K562 (cell line): Measurements from ENCODE around the gene ADD2. TPM values are rescaled to one million over a fixed set of nuclear protein-coding genes. Genes with fewer than 3 reads are reported as not detected.

Experiments
- ATAC-seq: fragments of 200-7000 bp; cut with Tn5 transposase; 3 replicates; pipeline ENCODE4 v1.9.1; 2020; ENCODE audit warnings: moderate library complexity
- BruUV-seq: library from RNA; stranded (reverse); fragments of 400-500 nt; replicated peaks from 2 replicates; lab custom pipeline; 2021; lab: Mats Ljungman, UMichigan
- CTCF ChIA-PET: fragments of 300-600 bp; formaldehyde crosslinking; extraction: SDS; loops from one replicate; lab custom pipeline; 2021; ENCODE audit warnings: low intra/inter-chr PET ratio; lab: Yijun Ruan, JAX
- POLR2A ChIA-PET: fragments of 300-600, 350-650 bp; sonication (Branson Sonifier 250); formaldehyde crosslinking; extraction: SDS; loops from one replicate; lab custom pipeline; 2021; ENCODE audit warnings: antibody characterized with exemption, inconsistent platforms; lab: Yijun Ruan, JAX
- DNase-seq, 4 experiments: peaks; one replicate each; pipeline versions ENCODE4 v3.0.0 to v3.0.0-alpha.2; 2011 to 2018; ENCODE audit warnings: low spot score in 3 of 4, mixed read lengths in 3 of 4; ENCODE audit errors: extremely low read depth in 1 of 4
- FAIRE-seq: peaks from 2 replicates; lab custom pipeline; 2011; peaks lifted over from hg19 to GRCh38; lab: Jason Lieb, UNC
- H2AFZ ChIP-seq: 2 replicates; pipeline ENCODE4 v1.6.0; 2011; ENCODE audit warnings: low read depth, low read length, control low read depth, inconsistent platforms
- H3K27ac ChIP-seq: fragments of 200-600 bp; 3 replicates; pipeline ENCODE4 v1.8.0; 2011; ENCODE audit warnings: low read depth, mild to moderate bottlenecking, control low read depth, inconsistent platforms, low read length, moderate library complexity, mixed read lengths; ENCODE audit errors: extremely low read depth
- H3K27me3 ChIP-seq, 2 experiments: fragments of 300-600 bp in 1 of 2; 2 replicates in 1 of 2; 3 replicates in 1 of 2; pipeline versions ENCODE4 v1.6.0 to v1.8.0; 2011; ENCODE audit warnings: inconsistent platforms in 2 of 2, low read length in 2 of 2, mild to moderate bottlenecking in 1 of 2, mixed read lengths in 1 of 2, moderate library complexity in 1 of 2; ENCODE audit not compliant: control insufficient read depth in 2 of 2, insufficient read depth in 2 of 2
- H3K36me3 ChIP-seq: fragments of 300-600 bp; 3 replicates; pipeline ENCODE4 v1.8.0; 2011; ENCODE audit warnings: mild to moderate bottlenecking, low read length, inconsistent platforms; ENCODE audit not compliant: control insufficient read depth, insufficient read depth
- H3K4me1 ChIP-seq, 2 experiments: fragments of 200-600 bp in 1 of 2; replicated peaks in 1 of 2; 2 replicates in 1 of 2; 3 replicates in 1 of 2; pipeline versions ENCODE4 v1.5.1 to v1.8.0; 2011; ENCODE audit warnings: inconsistent platforms in 2 of 2, low read length in 2 of 2, mild to moderate bottlenecking in 1 of 2, mixed read lengths in 1 of 2, moderate library complexity in 1 of 2; ENCODE audit not compliant: control insufficient read depth in 2 of 2, insufficient read depth in 2 of 2
- H3K4me2 ChIP-seq: 2 replicates; pipeline ENCODE4 v1.6.1; 2011; ENCODE audit warnings: low read length, control low read depth, inconsistent platforms, mixed read lengths; ENCODE audit not compliant: insufficient read depth
- H3K4me3 ChIP-seq: fragments of 200-600 bp; sonication (generic), shearing (Covaris generic); 2 replicates; pipeline ENCODE4 v1.5.1; 2016; ENCODE audit warnings: control low read depth, inconsistent platforms
- H3K79me2 ChIP-seq: fragments of 200-600 bp; 3 replicates; pipeline ENCODE4 v1.8.0; 2011; ENCODE audit warnings: low read length, inconsistent platforms; ENCODE audit not compliant: control insufficient read depth, insufficient read depth
- H3K9ac ChIP-seq, 2 experiments: 2 replicates each; pipeline versions ENCODE4 v1.6.0 to v1.6.1; 2011; ENCODE audit warnings: low read depth in 2 of 2, low read length in 2 of 2, control low read depth in 1 of 2, inconsistent platforms in 1 of 2, mild to moderate bottlenecking in 1 of 2, mixed read lengths in 1 of 2; ENCODE audit not compliant: insufficient read depth in 1 of 2
- H3K9me1 ChIP-seq: one replicate; pipeline ENCODE4 v1.6.0; 2011; ENCODE audit warnings: inconsistent platforms, mild to moderate bottlenecking, low read length, moderate library complexity; ENCODE audit not compliant: control insufficient read depth, insufficient read depth
- H3K9me3 ChIP-seq: replicated peaks from 2 replicates; pipeline ENCODE4 v1.5.1; 2011; ENCODE audit warnings: low read depth, low read length, inconsistent platforms; ENCODE audit not compliant: control insufficient read depth, insufficient read depth
- H4K20me1 ChIP-seq: replicated peaks from 2 replicates; pipeline ENCODE4 v1.6.1; 2011; ENCODE audit warnings: low read length, inconsistent platforms, mixed read lengths; ENCODE audit not compliant: control insufficient read depth, insufficient read depth
- CHD4 ChIP-seq: fragments of 200-600 bp; sonication (generic); IDR thresholded peaks from 3 replicates; pipeline ENCODE4 v1.6.1; 2012; ENCODE audit warnings: low read depth, mild to moderate bottlenecking, mixed read lengths, low read length, inconsistent platforms; ENCODE audit not compliant: insufficient read depth, insufficient replicate concordance, poor library complexity, severe bottlenecking
- EGR1 ChIP-seq: fragments of 450-650 bp; conservative IDR thresholded peaks from 2 replicates; pipeline ENCODE4 v1.6.1; 2017; ENCODE audit warnings: mild to moderate bottlenecking
- FOXJ2 ChIP-seq: fragments of 200-800 bp; sonication (Bioruptor generic); IDR thresholded peaks from 2 replicates; pipeline ENCODE4 v1.6.1; 2016; ENCODE audit warnings: missing genetic modification characterization, missing compliant biosample characterization
- HDAC2 ChIP-seq: fragments of 450-650 bp; IDR thresholded peaks from 2 replicates; pipeline ENCODE4 v1.6.1; 2016; ENCODE audit warnings: mild to moderate bottlenecking
- NRF1 ChIP-seq, 2 experiments: fragments of 450-650 bp; IDR thresholded peaks in 1 of 2; conservative IDR thresholded peaks in 1 of 2; 2 replicates each; pipeline ENCODE4 v1.6.1; 2014; ENCODE audit warnings: mild to moderate bottlenecking in 2 of 2
- RFX1 ChIP-seq: fragments of 450-650 bp; IDR thresholded peaks from 2 replicates; pipeline ENCODE4 v1.6.1; 2016; ENCODE audit warnings: mild to moderate bottlenecking, moderate library complexity
- ZNF184 ChIP-seq: sonication (generic); formaldehyde crosslinking; IDR thresholded peaks from 2 replicates; pipeline ENCODE4 v1.5.0; 2020; ENCODE audit warnings: missing genetic modification reagents
- WGBS: fragments of 100-300 bp; shearing (Covaris generic); methylation state at CpG from one replicate; pipeline ENCODE4 v1.1.6; 2016; ENCODE audit warnings: low coverage, mixed read lengths; ENCODE audit not compliant: insufficient coverage; ENCODE audit errors: missing lambda C conversion rate; 5-methylcytosine and 5-hydroxymethylcytosine counted together
- in situ Hi-C: fragments of 300-500 bp; cut with MboI; formaldehyde crosslinking; loops from 4 replicates; pipeline ENCODE4 v1.15.0; 2018; ENCODE audit warnings: inconsistent platforms, mixed read lengths
- intact Hi-C: fragments of 100-400 bp; cut with micrococcal nuclease; formaldehyde crosslinking; loops from 2 replicates; pipeline ENCODE4 v1.14.2; 2022
- polyA plus RNA-seq, 8 experiments: library from polyadenylated mRNA; depleted of rRNA in 4 of 8; stranded (reverse) in 5 of 8; unstranded in 3 of 8; fragments of >200 nt; fragmentation: Nextera tagmentation in 2 of 8; fragmentation: Illumina TruSeq in 1 of 8; extraction: Ambion mirVana in 2 of 8; extraction: Trizol in 1 of 8; gene quantifications; 2 replicates each; pipeline versions ENCODE4 v1.2.1 to v1.2.3, GENCODE V29; 2011 to 2014; ENCODE audit warnings: inconsistent platforms in 1 of 8, missing spikeins in 1 of 8
- total RNA-seq, 7 experiments: library from RNA; depleted of rRNA in 6 of 7; stranded (reverse); fragments of >200 nt in 6 of 7; fragmentation: Illumina TruSeq in 2 of 7; extraction: Trizol in 2 of 7; gene quantifications; 2 replicates each; pipeline versions ENCODE4 v1.2.1 to v1.2.3, GENCODE V29; 2011 to 2021; ENCODE audit warnings: low replicate concordance in 1 of 7
- TF ChIP-seq, protein P1 (sequence below): fragments of 200-800 bp; sonication (Bioruptor generic); IDR thresholded peaks from 2 replicates; pipeline ENCODE4 v1.6.1; 2017; ENCODE audit warnings: missing genetic modification characterization, missing compliant biosample characterization

ADD2 gene
- total and polyA plus RNA-seq, 9 of the 15 experiments (the other 6 are each of a cell fraction or from before 2014, with no cell fraction given): 3.5 to 63.0 (median 36.2) TPM

DNA sequence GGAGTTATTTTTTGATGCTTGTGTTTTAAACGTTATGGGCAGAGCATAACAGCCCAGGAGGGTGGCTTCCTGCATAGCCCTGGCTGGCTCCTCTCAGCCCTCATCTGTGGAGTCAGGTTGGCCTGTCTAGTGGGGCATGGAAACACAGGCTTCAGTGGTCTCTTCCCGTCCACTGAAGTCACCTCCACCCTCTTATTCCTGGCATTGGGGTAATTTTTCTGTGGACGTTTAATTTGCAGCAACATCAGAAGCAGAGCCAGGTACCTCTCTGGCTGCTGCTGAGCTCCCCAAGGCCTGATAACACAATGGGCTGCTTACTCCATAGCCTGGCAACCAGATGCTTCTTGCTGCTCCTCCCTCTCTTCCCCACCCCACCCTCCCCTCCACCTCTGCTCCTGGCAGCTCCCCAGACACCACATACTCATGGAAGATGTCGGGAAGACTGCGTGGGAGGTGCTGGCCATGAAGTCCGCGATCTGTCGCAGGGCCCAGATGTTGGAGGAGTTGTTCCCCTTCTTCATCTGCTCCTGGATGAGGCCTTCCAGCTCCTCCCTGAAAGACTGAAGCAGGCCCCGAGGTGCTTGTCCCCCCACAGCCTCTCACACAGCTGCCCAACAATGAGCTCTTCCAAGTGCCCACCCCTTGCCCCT is 64.0 kb downstream of the ADD2 start:
- DNase-seq: peak; percentile 60 to 68 (median 66)
- intact Hi-C loops: no loop called here
- WGBS: 20% methylated on average over 9 of the region's 9 CpGs
- POLR2A ChIA-PET: interaction anchor here (0.6 to 0.9 kb wide), 5 partner anchors 9 to 64 kb away, joined by 3 to 4 read pairs (median 3); partner anchors contain the start of gene ADD2
- Histone ChIP-seq H3K27me3 (no peaks in the 10 kb centered on the region), H3K9ac (peak overlapping the region in 1 of 2 experiments; percentile 72; a peak in 1 of 4 replicates), H3K4me3 (no peak overlapping the region), H3K27ac (no peak overlapping the region), H3K4me2 (no peak overlapping the region), H3K79me2 (no peaks in the 10 kb centered on the region), H3K9me1 (peaks cover 5% of the 10 kb centered on the region), H2AFZ (no peak overlapping the region), H4K20me1 (no peaks in the 10 kb centered on the region), H3K36me3 (peaks cover 31% of the 10 kb centered on the region), H3K9me3 (no peaks in the 10 kb centered on the region), H3K4me1 (peaks cover 17 to 21% of the 10 kb centered on the region in 2 experiments; a peak in 4 of 5 replicates)
- FAIRE-seq: no peak
- CTCF ChIA-PET: interaction anchor here (1.3 kb wide), 1 partner anchor 64 kb away, joined by 3 read pairs; no protein-coding TSS in a partner anchor
- in situ Hi-C loops: no loop called here
- BruUV-seq: no TSS peak
- peak; percentile 77 for ATAC-seq
- TF ChIP-seq CHD4 (no peak), ZNF184 (CRISPR knock-in tag) (no peak), NRF1 (conservative IDR thresholded peaks at IDR 0.05 in 1 of 2, IDR thresholded peaks at IDR 0.05 in 1 of 2) (0 out of 4 replicates have a peak, but pooled peaks of 1 of the 2 experiments have one; percentile 9), HDAC2 (no peak), RFX1 (peak; percentile 19; the same call in 1 of the 2 replicates), FOXJ2 (tag) (peak; percentile 70), EGR1 (peak; percentile 46; the same call in 1 of the 2 replicates)
- TF ChIP-seq, protein P1, sequence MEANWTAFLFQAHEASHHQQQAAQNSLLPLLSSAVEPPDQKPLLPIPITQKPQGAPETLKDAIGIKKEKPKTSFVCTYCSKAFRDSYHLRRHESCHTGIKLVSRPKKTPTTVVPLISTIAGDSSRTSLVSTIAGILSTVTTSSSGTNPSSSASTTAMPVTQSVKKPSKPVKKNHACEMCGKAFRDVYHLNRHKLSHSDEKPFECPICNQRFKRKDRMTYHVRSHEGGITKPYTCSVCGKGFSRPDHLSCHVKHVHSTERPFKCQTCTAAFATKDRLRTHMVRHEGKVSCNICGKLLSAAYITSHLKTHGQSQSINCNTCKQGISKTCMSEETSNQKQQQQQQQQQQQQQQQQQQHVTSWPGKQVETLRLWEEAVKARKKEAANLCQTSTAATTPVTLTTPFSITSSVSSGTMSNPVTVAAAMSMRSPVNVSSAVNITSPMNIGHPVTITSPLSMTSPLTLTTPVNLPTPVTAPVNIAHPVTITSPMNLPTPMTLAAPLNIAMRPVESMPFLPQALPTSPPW (CRISPR knock-in tag): peak; percentile 57
